ENCODE measurements around the gene GP5. TPM values are rescaled to one million over a fixed set of nuclear protein-coding genes. Genes with fewer than 3 reads are reported as not detected.

GP5 gene
- total RNA-seq, 1 experiment from 2014 or later = not detected

DNA sequence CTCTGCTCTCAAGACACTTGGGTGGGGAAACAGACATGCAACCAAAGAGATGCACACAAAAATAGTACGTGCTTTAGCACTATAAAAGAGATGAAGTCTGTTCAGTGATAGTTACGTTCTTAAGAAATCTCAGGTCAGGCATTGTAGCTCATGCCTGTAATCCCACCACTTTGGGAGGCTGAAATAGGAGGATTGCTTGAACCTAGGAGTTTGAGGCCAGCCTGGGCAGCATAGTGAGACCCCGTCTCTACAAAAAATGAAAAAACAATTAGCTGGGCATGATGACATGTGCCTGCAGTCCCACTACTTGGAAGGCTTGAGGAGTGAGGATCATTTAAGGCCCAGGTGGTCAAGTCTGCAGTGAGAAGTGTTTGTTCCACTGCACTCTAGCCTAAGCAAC is 35.4 kb upstream of the GP5 start:
- Histone ChIP-seq H4K5ac (ENCODE audit: insufficient read length, low read depth, low read length) (no peak overlapping the region), H3K9me3 (ENCODE audit: control insufficient read depth, low read depth, low read length) (no peaks in the 10 kb centered on the region), H3K18ac (ENCODE audit: insufficient read length, low read depth, low read length) (no peak overlapping the region), H3K56ac (ENCODE audit: insufficient read length, low read depth, low read length) (no peak overlapping the region), H3K9ac (ENCODE audit: extremely low read depth, insufficient read length, low read length) (no peak overlapping the region), H3K23me2 (ENCODE audit: insufficient read length, low read depth, low read length, poor library complexity, severe bottlenecking) (no peaks in the 10 kb centered on the region), H2BK120ac (ENCODE audit: low read depth, low read length, poor library complexity, severe bottlenecking) (no peak overlapping the region), H3K79me2 (ENCODE audit: insufficient read depth, low read length) (no peaks in the 10 kb centered on the region), H3K14ac (ENCODE audit: insufficient read depth, low read length) (no peak overlapping the region), H4K20me1 (ENCODE audit: control insufficient read depth, insufficient read depth, insufficient read length) (no peaks in the 10 kb centered on the region), H3K4ac (ENCODE audit: low read depth, low read length) (no peak overlapping the region), H3K4me2 (ENCODE audit: insufficient read depth, insufficient read length, low read length) (no peak overlapping the region), H2BK15ac (ENCODE audit: low read depth, low read length) (no peak overlapping the region), H4K91ac (ENCODE audit: insufficient read length, low read depth, low read length) (no peak overlapping the region), H3K4me1 (ENCODE audit: insufficient read depth, low read length) (no peaks in the 10 kb centered on the region), H3K27ac (ENCODE audit: insufficient read length, low read depth, low read length) (no peak overlapping the region), H3K23ac (ENCODE audit: insufficient read length, low read depth, low read length) (no peak overlapping the region), H3K27me3 (ENCODE audit: insufficient read depth, low read length) (no peaks in the 10 kb centered on the region), H4K8ac (replicated peaks; ENCODE audit: insufficient read length, low read depth, low read length) (no peak overlapping the region), H3T11ph (ENCODE audit: low read length) (no peak overlapping the region), H3K79me1 (ENCODE audit: insufficient read depth, low read depth, low read length, poor library complexity, severe bottlenecking) (no peaks in the 10 kb centered on the region), H2AK5ac (ENCODE audit: insufficient read length, low read length) (no peak overlapping the region), H2BK20ac (ENCODE audit: low read depth, low read length, poor library complexity, severe bottlenecking) (no peak overlapping the region), H2BK5ac (ENCODE audit: insufficient read length, low read length) (no peak overlapping the region), H2AFZ (ENCODE audit: low read length) (no peak overlapping the region), H2BK12ac (ENCODE audit: insufficient read length, low read depth, low read length) (no peak overlapping the region)
- Mint-ChIP-seq H3K27me3 (ENCODE audit: low read depth) (no peaks in the 10 kb centered on the region), H3K4me3 (no peak overlapping the region), H3K27ac (no peak overlapping the region), H3K4me1 (no peaks in the 10 kb centered on the region), H3K36me3 (ENCODE audit: insufficient read depth in 1 of 3, low read depth in 3 of 3) (peaks cover 10 to 81% (median 65%) of the 10 kb centered on the region in 3 experiments; a peak in 6 of 7 replicates), H3K9me3 (no peaks in the 10 kb centered on the region)
- TF ChIP-seq, protein P1, sequence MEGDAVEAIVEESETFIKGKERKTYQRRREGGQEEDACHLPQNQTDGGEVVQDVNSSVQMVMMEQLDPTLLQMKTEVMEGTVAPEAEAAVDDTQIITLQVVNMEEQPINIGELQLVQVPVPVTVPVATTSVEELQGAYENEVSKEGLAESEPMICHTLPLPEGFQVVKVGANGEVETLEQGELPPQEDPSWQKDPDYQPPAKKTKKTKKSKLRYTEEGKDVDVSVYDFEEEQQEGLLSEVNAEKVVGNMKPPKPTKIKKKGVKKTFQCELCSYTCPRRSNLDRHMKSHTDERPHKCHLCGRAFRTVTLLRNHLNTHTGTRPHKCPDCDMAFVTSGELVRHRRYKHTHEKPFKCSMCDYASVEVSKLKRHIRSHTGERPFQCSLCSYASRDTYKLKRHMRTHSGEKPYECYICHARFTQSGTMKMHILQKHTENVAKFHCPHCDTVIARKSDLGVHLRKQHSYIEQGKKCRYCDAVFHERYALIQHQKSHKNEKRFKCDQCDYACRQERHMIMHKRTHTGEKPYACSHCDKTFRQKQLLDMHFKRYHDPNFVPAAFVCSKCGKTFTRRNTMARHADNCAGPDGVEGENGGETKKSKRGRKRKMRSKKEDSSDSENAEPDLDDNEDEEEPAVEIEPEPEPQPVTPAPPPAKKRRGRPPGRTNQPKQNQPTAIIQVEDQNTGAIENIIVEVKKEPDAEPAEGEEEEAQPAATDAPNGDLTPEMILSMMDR (conservative IDR thresholded peaks at IDR 0.05) = no peak
- WGBS (ENCODE audit: extremely low coverage, insufficient read length, low lambda C conversion rate) = no CpG with 5 or more reads among the region's 3 CpGs
- no peak for DNase-seq

Data from H9 (cell line).